ACC112 (cell line): ENCODE data around the gene OR10H3.
"Not testable (repeated sequence)": the region's sequence is repeated elsewhere in the genome, so short reads cannot be mapped to it uniquely, and the experiment has no call there.

Experiments
- H2AFZ ChIP-seq: fragments of 200-600 bp; sonication (generic); one replicate; pipeline ENCODE4 v1.6.0; 2017; ENCODE audit warnings: antibody characterized with exemption, low read length; ENCODE audit not compliant: unreplicated experiment
- H3K27ac ChIP-seq: fragments of 200-600 bp; sonication (generic); 2 replicates; pipeline ENCODE4 v1.5.1; 2014; ENCODE audit warnings: low read depth, mild to moderate bottlenecking, antibody characterized with exemption, low read length, moderate library complexity
- H3K27me3 ChIP-seq: fragments of 200-600 bp; sonication (generic); 2 replicates; pipeline ENCODE4 v1.6.1; 2014; ENCODE audit warnings: mild to moderate bottlenecking, antibody characterized with exemption, low read length, moderate library complexity, mixed read lengths; ENCODE audit not compliant: insufficient read depth
- H3K36me3 ChIP-seq: fragments of 200-600 bp; sonication (generic); 2 replicates; pipeline ENCODE4 v1.6.1; 2016; ENCODE audit warnings: mild to moderate bottlenecking, antibody characterized with exemption, low read length, moderate library complexity, mixed read lengths; ENCODE audit not compliant: insufficient read depth
- H3K4me1 ChIP-seq: fragments of 200-600 bp; sonication (generic); one replicate; pipeline ENCODE4 v1.6.1; 2016; ENCODE audit warnings: low read length, mixed read lengths; ENCODE audit not compliant: insufficient read depth, unreplicated experiment, control insufficient read depth
- H3K4me3 ChIP-seq: fragments of 200-600 bp; sonication (generic); 2 replicates; pipeline ENCODE4 v1.5.1; 2014; ENCODE audit warnings: mild to moderate bottlenecking, low read depth, low read length
- H3K79me2 ChIP-seq: fragments of 200-600 bp; sonication (generic); one replicate; pipeline ENCODE4 v1.6.0; 2016; ENCODE audit warnings: low read length; ENCODE audit not compliant: control insufficient read depth, unreplicated experiment, insufficient read depth

Gene OR10H3

DNA sequence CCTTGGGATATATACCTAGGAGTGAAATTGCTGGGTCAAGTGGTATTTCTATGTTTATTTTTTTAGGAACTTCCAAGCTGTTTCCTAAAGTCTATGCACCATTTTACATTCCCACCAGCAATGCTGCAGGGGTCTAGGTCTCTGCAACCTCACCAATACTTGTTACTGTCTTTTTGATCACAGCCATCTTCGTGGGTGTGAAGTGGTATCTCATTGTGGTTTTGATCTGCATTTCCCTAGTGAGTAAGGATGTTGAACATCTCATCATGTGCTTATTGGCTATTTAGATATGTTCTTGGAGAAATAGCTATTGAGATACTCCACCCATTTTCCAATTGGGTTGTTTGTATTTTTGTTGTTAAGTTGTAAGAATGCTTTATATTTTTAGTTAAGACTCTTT is 7.2 kb upstream of the OR10H3 start:
- Histone ChIP-seq H3K27ac (no peak overlapping the region), H2AFZ (no peak overlapping the region), H3K79me2 (no peaks in the 10 kb centered on the region), H3K36me3 (no peaks in the 10 kb centered on the region), H3K4me3 (no peak overlapping the region), H3K4me1 (no peaks in the 10 kb centered on the region), H3K27me3 (no peaks in the 10 kb centered on the region)

DNA sequence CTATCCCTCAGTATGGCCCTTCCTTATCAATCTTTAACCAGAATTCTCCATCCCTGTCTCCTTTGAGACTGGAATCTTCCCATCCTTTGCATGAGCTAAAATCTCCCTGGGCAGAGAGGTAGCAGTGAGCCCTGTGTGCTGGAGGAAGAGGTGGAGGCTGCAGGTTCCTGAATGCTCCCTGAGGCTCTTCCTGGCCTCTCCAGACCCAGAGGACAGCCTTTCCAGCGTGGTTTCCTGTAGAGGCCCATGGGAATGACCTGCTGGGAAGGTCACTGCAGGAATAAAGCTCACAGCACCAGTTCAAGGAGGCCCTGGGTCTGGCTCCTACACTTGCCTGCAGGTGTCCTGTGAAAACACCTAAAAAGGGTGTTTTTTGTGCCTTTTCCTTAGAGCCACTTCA is 5.4 kb upstream of the OR10H3 start:
- Histone ChIP-seq H3K36me3 (no peaks in the 10 kb centered on the region), H3K79me2 (no peaks in the 10 kb centered on the region), H2AFZ (no peak overlapping the region), H3K27me3 (no peaks in the 10 kb centered on the region), H3K27ac (no peak overlapping the region), H3K4me3 (no peak overlapping the region), H3K4me1 (no peaks in the 10 kb centered on the region)

DNA sequence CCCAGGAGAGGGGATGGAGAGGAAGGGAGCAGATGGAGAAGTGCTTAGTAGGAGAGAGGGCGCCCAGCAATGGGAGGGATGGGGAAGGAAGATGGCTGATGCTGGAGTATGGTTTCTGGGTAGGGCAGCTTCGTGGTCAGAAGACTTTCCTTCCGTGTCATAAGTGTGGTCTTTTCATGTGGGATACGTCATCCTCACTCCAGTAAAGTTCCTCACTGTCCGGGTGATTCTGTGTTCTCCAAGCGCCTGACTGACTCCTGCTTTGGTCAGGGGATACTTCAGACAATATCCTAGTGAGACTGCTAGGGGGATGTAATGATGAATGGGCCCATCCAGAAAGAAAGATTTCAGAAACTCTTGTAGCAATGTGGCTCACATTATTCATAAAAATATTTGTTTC is 3.9 kb upstream of the OR10H3 start:
- Histone ChIP-seq H2AFZ (no peak overlapping the region), H3K27me3 (no peaks in the 10 kb centered on the region), H3K36me3 (no peaks in the 10 kb centered on the region), H3K27ac (no peak overlapping the region), H3K79me2 (no peaks in the 10 kb centered on the region), H3K4me1 (no peaks in the 10 kb centered on the region), H3K4me3 (no peak overlapping the region)

DNA sequence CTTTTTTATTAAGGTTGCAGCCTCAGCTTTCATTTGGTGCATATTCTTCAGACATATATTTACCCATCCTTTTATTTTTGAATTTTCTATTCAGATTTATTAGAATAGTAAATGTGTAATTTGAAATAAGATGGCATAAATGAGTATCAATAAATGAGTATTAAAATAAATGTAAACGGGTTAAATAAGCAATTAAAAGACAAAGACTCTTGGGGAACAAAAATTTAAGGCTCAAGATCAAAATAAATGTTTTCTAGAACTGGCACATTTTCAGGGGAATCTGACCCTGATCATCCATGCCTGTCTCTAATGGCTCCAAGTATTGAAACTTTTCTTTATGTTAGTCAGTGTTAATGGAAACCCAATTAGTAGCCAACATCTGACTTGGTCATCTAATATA is 3.0 kb downstream of the OR10H3 start:
- H3K4me1 ChIP-seq, result no peaks in the 10 kb centered on the region
- no peak overlapping the region for H2AFZ ChIP-seq
- no peaks in the 10 kb centered on the region for H3K27me3 ChIP-seq
- no peak overlapping the region for H3K27ac ChIP-seq
- H3K4me3 ChIP-seq, result no peak overlapping the region
- no peaks in the 10 kb centered on the region for H3K36me3 ChIP-seq
- no peaks in the 10 kb centered on the region for H3K79me2 ChIP-seq

DNA sequence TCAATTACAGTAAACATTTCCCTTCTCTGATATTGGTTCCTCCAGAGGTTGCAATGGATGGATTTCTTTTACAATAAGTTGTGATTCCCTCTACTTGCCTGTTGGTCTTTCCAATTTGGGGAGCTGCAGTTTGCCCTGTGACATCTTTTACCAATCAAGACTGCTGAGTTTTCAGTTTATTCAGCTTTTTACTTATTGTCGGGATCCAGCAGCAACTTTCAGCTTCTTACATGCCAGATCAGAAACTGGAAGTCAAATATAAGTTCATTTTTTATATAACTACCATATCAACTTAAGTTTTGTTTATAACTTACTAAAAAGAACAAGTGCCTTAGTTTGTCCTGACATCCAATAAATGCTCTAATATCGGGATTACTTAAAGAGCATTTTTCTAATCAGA is 10.5 kb downstream of the OR10H3 start:
- Histone ChIP-seq H3K36me3 (no peaks in the 10 kb centered on the region), H3K79me2 (no peaks in the 10 kb centered on the region), H3K4me1 (no peaks in the 10 kb centered on the region), H3K4me3 (no peak overlapping the region), H3K27me3 (no peaks in the 10 kb centered on the region), H3K27ac (no peak overlapping the region), H2AFZ (no peak overlapping the region)

DNA sequence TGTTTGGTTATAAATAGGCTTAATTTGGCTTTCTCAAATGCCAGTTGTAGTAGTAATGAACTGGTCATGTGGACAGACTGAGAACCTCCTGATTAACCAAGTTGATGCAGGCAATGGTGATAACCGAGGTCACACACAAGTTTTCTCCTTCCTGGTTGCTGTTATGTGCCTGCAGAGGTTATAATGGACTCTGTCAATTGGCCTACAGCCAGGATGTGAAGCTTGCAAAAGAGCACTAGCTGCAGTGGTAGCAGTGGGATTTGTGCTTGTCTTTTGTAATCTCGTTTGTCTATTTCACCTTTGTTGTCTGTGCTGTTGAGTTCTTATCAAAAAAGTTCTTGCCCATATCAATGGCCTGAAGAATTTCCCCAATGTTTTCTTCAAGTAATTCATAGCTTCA is 20.6 kb downstream of the OR10H3 start:
- no peaks in the 10 kb centered on the region for H3K27me3 ChIP-seq
- H3K27ac ChIP-seq, result no peak overlapping the region
- H3K36me3 ChIP-seq, result no peaks in the 10 kb centered on the region
- no peak overlapping the region for H3K4me3 ChIP-seq
- H3K79me2 ChIP-seq, result no peaks in the 10 kb centered on the region
- H3K4me1 ChIP-seq, result no peaks in the 10 kb centered on the region
- no peak overlapping the region for H2AFZ ChIP-seq

DNA sequence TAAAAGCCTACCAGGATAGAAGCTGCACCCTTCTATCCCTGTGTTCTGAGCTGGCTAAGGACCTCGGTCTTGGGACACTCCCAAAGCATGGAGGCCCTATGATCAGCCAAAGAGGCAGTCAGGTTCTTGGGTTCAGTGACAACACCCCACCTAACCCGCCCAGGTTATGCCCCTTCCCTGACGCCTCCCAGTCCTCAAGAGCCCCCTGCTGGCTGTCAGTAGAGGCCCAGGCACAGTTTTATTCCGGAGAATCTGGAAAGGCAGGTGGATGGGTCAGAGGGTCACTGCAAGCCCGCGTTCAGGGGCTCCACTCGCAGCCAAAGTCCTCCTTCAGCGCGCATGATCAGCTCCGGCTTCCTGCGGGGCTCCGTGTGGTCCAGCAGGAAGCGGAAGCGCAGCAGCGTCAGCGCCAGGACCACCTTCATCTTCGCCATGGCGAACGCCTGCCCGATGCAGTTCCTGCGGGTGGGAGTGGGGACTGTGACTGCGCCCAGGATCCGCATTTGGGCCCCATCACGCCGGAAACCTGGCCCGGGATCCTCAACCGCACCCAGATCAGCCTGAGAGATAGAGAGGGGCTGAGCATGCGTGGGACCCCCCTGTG is 22.3 kb downstream of the OR10H3 start:
- Histone ChIP-seq H3K4me3 (no peak overlapping the region), H2AFZ (no peak overlapping the region), H3K36me3 (no peaks in the 10 kb centered on the region), H3K27me3 (no peaks in the 10 kb centered on the region), H3K27ac (no peak overlapping the region), H3K79me2 (no peaks in the 10 kb centered on the region), H3K4me1 (no peaks in the 10 kb centered on the region)

DNA sequence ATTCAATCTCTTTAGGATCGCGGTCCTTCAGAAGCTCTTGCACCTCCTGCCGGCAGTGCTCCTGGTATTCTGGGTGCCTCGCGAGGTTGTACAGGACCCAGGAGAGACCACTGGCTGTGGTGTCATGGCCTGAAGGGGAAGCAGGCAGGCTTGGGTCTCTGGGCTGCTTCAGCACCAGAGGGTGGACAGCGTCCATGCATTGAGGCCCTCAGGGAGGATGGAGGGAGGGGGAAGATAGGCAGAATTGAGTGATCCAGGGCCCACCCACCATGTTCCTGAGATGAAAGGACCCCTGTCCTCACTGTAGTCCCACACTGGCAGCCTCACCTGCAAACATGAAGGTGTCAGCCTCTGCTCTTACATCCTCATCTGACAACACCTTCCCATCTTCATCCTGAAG is 31.8 kb downstream of the OR10H3 start:
- Histone ChIP-seq H3K4me1 (no peaks in the 10 kb centered on the region), H2AFZ (no peak overlapping the region), H3K79me2 (no peaks in the 10 kb centered on the region), H3K27me3 (no peaks in the 10 kb centered on the region), H3K4me3 (no peak overlapping the region), H3K36me3 (no peaks in the 10 kb centered on the region), H3K27ac (no peak overlapping the region)

DNA sequence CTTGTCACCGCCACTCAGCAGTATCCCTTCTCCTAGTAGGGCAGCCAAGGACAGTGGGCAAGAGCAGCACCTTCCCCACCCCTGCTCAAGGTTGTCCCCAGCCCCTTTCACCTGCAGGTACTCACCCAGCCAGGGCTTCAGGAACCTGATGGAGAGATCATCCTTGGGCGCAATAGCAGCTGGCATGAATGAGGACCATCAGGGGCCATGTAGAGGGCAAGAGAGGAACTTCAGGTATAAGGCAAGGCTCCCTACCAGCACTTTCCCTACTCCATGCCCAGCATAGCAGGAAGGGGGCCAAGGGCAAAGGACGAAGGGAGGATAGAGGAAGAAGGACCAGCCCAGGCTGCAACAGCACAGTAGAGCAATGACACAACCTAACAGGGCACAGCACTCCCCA is 36.4 kb downstream of the OR10H3 start:
- H3K27me3 ChIP-seq, H3K27ac ChIP-seq: not testable (repeated sequence)

DNA sequence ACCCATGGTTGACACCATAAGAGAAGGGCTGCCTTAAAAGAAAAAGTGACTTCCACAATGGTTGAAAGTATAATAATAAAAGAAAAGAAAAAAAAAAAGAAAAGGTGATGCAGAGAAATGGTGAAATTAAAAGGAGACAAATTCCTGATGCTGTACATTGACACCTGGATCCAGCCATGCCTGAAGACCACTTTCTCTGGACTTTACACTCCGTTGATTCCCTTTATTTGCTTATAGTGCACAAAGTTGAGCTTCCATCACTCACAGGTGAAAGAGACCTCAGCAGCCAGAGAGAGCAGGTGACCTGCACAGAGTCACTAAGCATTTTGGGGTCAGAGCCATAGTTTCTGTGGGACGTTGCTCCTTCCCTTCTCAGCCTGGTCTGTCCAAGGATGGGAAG is 37.5 kb downstream of the OR10H3 start:
- Histone ChIP-seq H3K4me1 (no peaks in the 10 kb centered on the region), H3K27ac (no peak overlapping the region), H3K79me2 (no peaks in the 10 kb centered on the region), H3K27me3 (no peaks in the 10 kb centered on the region), H3K4me3 (no peak overlapping the region), H3K36me3 (no peaks in the 10 kb centered on the region), H2AFZ (no peak overlapping the region)

More for the DNA sequence above, 36.4 kb downstream of the OR10H3 start:
- not testable (repeated sequence) for H3K4me3 ChIP-seq, H2AFZ ChIP-seq, H3K79me2 ChIP-seq, H3K4me1 ChIP-seq, H3K36me3 ChIP-seq

DNA sequence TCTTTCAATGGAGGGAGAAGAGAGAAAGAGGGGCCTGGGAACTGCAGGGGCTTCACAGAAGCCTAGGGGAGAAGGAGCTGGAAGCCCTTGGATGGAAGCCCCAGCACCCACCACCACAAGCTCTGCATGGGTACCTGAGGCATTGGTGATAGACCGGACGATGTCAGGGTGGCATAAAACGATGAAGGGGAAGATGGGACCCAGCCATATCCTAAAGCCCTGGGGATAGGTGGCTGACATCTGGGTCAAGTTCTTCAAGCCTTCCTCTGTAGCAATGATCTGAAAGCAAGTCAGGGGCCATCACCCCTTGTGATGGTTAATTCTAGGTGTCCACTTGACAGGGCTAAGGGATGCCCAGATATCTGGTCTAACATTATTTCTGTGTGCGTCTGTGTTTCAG is 38.5 kb downstream of the OR10H3 start:
- Histone ChIP-seq H3K4me1 (no peaks in the 10 kb centered on the region), H3K79me2 (no peaks in the 10 kb centered on the region), H3K4me3 (no peak overlapping the region), H2AFZ (no peak overlapping the region), H3K27me3 (no peaks in the 10 kb centered on the region), H3K36me3 (no peaks in the 10 kb centered on the region), H3K27ac (no peak overlapping the region)
